Epithelial cell of esophagus (primary cell): ENCODE results near the gene TAF6.

Source experiments
- DNase-seq: peaks from one replicate; pipeline ENCODE4 v3.0.0; 2010; ENCODE audit warnings: low read depth
- H3K4me3 ChIP-seq: 2 replicates; pipeline ENCODE4 v1.5.1; 2011; ENCODE audit warnings: mild to moderate bottlenecking, low read length, control low read depth
- TF ChIP-seq, protein P1 (sequence below): IDR thresholded peaks from 2 replicates; pipeline ENCODE4 v1.5.1; 2011; ENCODE audit warnings: low read depth, mild to moderate bottlenecking, low read length, control low read depth, inconsistent platforms; ENCODE audit not compliant: insufficient read depth; ENCODE audit errors: missing control alignments

The TAF6 gene

DNA sequence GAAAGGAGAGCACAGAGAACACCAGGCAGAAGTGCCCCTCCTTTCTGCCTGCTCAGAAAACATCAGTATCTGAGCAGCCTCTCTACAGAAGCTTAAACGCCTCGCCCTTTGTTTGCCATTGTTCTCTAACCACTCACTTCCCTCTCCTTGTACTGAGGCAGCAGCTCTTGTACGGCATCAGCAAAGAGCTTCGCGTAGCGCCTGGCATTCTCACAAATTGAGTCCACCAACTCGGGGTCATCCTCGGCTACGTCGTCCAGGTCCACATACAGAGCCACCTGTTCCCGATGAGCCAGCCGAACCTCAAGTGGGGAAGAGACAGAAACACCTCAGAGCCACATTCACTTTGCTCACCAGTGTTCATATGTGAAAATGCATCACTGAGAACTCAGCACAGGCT lies 19.7 kb downstream of the TAF6 start:
- TF ChIP-seq, protein P1, sequence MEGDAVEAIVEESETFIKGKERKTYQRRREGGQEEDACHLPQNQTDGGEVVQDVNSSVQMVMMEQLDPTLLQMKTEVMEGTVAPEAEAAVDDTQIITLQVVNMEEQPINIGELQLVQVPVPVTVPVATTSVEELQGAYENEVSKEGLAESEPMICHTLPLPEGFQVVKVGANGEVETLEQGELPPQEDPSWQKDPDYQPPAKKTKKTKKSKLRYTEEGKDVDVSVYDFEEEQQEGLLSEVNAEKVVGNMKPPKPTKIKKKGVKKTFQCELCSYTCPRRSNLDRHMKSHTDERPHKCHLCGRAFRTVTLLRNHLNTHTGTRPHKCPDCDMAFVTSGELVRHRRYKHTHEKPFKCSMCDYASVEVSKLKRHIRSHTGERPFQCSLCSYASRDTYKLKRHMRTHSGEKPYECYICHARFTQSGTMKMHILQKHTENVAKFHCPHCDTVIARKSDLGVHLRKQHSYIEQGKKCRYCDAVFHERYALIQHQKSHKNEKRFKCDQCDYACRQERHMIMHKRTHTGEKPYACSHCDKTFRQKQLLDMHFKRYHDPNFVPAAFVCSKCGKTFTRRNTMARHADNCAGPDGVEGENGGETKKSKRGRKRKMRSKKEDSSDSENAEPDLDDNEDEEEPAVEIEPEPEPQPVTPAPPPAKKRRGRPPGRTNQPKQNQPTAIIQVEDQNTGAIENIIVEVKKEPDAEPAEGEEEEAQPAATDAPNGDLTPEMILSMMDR: no peak
- peak overlapping the region; percentile 90 for H3K4me3 ChIP-seq
- peak; percentile 27 for DNase-seq

DNA sequence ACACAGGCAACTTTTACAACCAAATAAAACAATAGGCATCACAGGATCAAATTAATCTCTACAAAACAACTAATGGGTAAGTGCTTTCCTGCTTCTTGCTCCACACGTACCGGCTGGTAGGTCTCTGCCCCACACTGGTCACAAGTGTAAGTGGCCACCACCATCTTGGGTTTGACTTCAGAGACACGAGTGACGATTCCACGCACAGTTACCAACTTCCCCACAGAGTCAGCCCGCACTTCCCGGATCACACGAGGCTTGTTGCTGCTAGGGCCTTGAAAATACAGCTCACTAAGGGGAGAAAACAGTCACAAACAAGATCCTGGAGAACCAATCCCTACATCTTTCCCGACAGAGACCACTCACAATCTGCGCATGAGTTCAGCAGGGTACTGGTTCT lies 20.2 kb downstream of the TAF6 start:
- TF ChIP-seq, protein P1: no peak

DNA sequence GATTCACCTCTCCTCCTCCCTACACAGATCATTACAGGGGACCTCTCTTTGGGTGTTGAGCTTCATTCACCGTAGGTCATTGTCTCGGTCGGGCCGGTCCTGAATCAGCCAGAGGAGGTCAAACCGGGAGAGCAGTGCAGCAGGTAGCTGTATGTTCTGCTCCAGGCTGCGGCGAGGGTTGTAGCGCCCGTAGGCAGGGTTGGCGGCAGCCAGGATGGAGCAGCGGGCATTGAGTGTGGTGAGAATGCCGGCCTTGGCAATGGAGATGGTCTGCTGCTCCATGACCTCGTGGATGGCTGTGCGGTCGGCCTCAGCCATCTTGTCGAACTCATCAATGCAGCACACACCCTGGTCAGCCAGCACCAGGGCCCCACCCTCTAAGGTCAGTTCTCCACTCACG lies 23.5 kb downstream of the TAF6 start:
- H3K4me3 ChIP-seq: no peak overlapping the region
- DNase-seq: no peak
- TF ChIP-seq, protein P1: no peak

More for the DNA sequence above, 20.2 kb downstream of the TAF6 start:
- no peak overlapping the region for H3K4me3 ChIP-seq
- no peak for DNase-seq

DNA sequence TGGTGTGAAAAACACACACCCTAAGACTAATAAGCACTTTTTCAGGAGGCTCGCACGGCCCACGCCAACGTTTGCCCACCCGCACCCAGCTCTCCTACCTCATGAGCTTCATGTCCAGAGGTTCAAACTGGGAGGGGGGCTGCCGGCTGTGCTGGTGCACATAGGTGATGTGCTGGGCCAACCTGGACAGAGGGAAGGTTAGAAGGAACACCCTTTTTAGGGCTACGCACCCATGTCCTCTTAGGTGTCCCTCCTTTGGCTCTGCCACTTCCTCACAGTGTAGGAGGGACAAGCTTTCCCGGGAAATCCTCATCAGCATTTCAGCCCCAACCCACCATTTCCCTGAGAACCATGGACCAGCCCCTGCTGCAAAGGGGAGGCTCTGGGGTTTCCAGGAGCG lies 23.9 kb downstream of the TAF6 start:
- no peak for DNase-seq
- H3K4me3 ChIP-seq: no peak overlapping the region
- TF ChIP-seq, protein P1: no peak

DNA sequence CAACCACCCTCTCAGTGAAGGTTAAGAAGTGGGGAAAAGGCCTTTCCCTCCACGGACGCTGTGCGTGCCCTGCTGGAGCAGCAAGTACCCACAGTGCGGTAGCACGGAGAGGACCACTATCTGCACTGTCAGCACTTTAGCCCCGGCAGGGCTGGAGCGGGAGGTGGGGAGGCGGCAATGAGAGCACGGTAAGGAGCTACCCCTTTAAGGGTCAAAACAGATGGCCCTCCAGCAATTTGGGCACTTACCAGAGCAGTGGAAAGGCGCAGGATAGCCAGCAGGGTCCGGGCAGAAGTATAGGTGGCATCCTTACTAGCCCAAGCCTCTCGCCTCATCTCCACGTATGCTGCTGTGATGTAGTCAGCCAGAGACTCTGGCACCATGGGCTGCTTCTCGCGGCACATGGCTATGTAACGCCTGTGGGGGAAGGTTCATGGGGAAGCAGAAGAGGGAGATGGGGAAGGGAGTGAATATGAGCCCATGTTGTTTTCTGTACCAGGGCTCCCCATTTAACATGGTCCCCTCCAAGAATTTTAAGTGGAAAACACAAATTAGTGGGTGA lies 25.2 kb downstream of the TAF6 start:
- no peak for DNase-seq
- no peak overlapping the region for H3K4me3 ChIP-seq
- TF ChIP-seq, protein P1: no peak

DNA sequence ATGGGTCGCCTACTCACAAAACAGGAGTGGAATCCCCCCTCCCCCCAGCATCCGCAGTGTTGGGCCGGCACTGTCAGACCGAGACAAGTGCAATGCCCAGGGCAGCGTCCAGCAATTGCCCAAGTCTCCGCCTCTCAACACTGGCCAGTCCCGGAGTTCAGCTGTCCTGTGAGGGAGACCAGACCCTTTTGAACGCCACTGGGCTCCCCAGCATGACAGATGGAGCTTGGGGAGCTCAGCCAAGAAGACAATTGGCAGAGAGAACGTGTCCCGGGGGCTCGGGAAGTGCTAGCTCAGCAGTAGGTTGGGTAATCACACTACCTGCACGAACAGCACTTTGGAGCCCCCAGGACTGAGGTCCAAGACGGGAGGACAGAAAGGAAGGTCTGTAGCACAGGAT lies 25.7 kb downstream of the TAF6 start:
- DNase-seq: no peak
- TF ChIP-seq, protein P1: no peak
- no peak overlapping the region for H3K4me3 ChIP-seq

DNA sequence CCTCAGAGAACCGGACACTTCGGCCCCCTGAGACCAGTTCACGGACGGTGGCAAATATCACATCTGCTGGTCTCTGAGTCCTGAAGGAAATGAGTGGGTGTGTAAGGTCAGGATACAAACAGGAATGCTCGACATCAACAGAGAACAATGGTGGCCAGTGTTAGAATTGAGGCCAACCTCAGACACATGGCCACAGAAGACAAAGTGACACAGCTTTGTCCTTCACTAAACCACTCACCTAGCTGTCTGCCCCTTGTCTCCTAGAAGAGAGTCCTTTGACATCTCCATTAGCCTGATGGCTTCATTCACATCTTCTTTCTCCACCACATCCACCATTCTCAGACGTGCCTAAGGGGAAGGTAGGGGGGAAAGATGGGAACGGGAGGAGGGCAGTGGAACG lies 26.1 kb downstream of the TAF6 start:
- TF ChIP-seq, protein P1: no peak
- H3K4me3 ChIP-seq: no peak overlapping the region
- DNase-seq: no peak
